ENCODE data around the gene GABRB1.

GABRB1 gene

DNA sequence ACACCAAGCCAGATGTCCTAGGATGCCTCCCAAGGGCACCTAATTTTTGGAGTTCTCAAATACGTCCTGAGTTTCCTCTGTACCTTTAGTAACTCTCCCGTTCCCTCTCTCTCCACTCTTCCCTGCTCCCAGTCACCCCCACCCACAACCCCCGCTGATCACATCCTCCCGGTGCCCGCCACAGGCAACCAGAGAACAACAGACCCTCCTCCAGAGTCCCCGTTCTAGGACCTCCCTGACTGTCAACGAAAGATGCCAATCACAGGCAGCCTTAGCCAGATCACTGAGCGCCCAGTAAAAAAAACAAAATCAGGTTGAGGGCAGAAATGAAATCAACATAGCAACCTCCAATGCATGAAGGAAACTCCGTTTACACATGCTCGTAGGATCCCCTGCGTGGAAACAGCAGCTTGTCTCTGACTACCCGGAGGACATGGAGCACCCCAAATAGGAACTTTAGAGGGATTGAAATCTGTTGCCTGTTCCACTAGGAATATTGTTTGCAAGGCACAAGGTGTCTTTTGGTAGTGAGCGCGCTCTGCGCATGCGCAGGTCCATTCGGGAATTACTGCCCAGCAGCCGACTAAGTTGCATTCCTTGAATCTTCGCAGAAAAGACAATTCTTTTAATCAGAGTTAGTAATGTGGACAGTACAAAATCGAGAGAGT, at the start of gene GABRB1:
GABRB1 (plus strand) TSS at position 557 of the 668 bp plus-strand sequence.
- DNase-seq (ENCODE audit: low spot score): peak; percentile 45

GRCh38 chr4:46984781-46985180, 46.6 kb upstream of the GABRB1 start:
- no peak for DNase-seq (ENCODE audit: low spot score)

GRCh38 chr4:46986922-46987638, 44.3 kb upstream of the GABRB1 start:
- no peak for DNase-seq (ENCODE audit: low spot score)

DNA sequence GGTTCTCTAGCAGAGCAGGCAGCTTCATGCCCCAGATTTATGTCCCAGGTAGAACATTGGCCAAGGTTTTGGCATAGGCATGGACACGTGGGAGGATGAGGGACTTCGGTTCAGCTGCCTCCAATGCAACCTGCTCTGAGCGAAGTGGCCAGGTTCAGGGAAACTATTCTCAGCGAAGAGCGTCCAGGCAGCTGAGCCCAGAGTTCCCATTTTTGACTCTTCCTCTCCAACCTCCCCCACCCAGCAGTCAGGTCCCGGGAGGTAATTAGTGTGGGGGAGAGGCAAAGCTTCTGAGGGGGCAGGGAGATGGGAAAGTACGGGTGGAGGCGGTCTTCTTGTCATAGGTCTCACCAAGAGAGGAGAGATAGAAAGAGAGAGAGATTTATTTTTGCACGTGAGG, 39.0 kb upstream of the GABRB1 start:
- no peak for DNase-seq (ENCODE audit: low spot score)

DNA sequence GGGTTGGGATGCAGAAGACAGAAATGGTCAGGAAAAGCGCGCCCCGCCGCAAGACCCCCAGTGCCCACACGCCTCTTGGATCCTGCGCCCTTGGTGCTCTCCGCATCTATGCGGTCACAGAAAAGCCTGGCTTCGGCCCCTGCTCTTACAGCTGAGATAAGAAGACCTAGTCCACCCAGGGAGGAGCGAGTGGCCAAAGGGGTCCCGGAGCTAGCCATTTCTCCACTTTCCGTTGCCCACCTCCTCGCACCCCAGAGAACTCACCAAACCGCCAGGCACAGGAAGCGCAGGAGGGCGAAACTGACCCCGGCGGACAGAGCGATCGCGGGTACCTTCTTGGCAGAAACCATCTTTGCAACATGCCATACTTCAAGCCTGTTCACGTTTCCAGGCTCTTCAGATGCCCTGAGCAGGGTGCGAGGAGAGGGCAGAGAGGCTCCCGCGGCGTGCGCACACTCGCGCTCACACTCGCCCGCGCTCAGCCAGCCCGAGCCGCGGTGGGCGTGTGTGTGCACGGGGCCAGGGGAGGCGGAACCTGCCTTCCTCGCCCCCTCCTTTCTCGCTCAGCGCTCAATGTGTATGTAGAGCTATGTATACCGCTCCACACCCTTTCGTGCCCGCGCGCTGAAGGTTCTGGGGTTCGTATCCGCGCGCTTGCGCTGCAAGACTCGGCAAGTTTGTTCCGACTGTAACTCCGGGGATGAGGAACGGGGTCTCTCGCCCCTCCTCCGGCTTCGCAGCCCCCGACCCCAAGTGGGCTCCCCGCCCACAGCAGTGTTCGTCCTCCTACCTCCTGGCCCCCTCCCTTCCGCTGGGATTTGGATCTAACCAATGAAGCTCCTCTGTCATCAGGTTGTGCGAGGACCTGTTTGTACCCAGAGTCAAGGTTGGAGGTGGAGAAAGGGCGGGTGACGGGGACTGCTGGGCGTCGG, 38.0 kb upstream of the GABRB1 start, which contains the start of gene GABRA4:
GABRA4 (minus strand) TSS at position 507 of the 932 bp plus-strand sequence; CDS start at position 350, 157 bp downstream.
- DNase-seq (ENCODE audit: low spot score): peak; percentile 18

DNA sequence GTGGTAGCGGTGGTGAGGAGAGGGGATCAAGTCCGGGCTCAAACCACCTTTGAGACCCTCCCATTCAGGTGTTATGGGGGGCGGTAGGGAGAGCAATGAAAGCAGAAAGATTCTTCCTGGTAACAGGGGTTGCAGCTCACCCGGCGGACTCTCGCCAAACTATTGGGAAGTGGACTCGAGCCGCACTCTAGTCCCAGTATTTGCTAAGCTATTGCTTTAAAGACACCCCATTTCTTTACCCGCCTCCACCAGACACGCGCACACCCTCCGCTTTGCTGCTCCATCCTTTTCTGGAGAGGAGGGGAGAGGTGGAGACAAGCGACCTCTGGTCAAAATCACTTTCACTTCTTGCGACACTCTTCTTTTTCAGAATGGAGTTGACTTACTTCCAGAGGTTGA, 37.4 kb upstream of the GABRB1 start:
- peak; percentile 36 for DNase-seq (ENCODE audit: low spot score)

GRCh38 chr4:46999566-46999965, 31.8 kb upstream of the GABRB1 start:
- peak; percentile 32 for DNase-seq (ENCODE audit: low spot score)

DNA sequence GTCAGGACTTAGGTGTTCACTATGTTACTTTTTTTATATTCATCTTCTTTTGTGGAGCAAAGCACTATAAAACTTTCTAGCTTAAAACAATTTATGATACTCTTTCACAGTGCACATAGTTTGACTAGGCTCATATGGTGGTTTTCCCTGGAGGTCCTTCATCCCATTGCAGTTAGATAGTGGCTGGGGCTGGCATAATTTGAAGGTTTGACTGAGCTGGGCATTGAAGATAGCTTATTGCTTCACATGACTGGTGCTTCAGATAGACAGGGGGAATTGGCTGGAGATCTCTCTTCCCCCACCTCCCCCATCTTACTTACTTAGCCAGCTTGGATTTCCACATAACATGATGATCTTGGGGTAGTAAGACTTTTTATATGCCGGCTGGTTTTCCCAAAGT, 31.0 kb upstream of the GABRB1 start:
- no peak for DNase-seq (ENCODE audit: low spot score)

DNA sequence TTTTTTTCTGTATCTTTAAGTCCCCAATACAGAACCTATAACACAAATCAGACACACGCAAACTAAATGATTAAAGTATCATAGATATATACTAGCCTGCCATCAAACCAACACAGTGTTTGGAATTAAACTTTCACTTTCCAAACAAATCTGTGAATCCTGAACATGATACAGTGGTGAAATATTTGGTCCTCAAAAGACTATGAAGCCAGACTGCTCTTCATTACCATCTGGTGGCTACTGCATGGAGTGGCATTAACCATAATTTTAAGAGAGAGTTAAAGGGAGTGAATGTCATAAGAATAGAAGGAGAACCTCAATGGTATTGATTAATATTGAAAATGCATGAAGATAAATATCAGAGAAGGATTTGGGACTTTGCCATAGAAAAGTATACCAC, 28.8 kb upstream of the GABRB1 start:
- DNase-seq (ENCODE audit: low spot score): peak; percentile 56

- DNase-seq (ENCODE audit: low spot score): no peak
Observed at GRCh38 chr4:47010347-47010911, 20.9 kb upstream of the GABRB1 start.

DNA sequence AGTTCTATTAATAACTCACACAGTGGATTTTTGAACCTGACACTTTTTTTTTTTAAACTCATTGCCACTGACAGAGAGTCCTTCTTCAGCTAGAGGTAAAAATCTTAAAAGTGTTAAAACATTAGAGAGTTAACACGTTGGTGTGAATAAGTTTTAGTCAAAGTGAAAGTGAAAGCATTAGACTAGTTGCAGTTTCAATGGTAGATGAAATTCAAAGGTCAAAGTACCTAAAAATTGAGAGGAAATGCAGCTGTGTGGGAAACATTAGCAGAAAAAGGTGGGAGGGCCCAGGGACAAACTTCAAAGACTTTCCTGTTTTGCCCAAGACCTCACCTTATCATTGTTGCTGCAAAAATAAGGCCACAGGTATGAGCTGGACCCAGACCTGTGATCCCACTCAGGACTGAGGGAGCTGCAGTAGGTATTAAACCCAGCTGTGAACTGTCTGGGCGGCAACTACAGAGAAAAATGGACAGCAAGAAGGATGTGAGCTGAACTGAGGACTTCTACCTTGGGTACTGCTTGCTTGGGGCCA, 20.4 kb upstream of the GABRB1 start:
- no peak for DNase-seq (ENCODE audit: low spot score)

DNA sequence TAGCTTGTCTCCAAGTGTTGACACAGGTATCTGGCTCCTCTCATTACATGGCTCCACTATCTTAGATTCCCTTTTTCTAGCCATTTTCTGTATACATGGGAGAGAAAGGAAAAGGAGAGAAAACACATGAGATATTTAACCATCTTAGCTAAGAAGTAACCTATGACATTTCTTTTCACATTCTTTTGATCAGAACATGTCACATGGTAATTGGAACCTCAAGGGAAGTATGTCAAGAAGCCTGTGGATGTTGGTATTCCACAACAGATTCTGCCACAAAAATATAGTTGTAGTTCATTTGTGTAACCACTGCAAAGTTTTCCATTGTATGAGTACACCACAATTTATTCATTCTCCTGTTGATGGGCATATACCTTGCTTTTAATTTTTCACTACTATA, 18.7 kb upstream of the GABRB1 start:
- DNase-seq (ENCODE audit: low spot score): no peak

GRCh38 chr4:47013373-47013772, 18.0 kb upstream of the GABRB1 start:
- no peak for DNase-seq (ENCODE audit: low spot score)

DNA sequence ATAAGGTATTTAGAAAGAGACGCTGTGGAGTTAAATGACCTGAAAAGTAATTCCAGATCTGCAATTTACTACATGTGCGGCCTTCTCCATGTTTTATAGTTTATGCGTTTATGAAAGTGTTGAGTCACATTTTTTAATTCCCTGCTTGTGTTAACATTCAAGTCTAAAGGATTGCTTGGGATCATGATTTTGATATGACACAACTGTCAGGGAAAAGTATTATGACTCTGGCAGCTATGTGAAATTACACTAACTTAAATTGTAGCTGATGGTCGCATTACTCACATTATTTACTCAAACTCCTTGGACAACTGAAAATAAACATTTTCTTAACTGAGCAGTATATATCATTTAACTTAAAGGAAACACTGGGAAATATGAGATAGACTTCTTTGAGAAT, 14.3 kb upstream of the GABRB1 start:
- no peak for DNase-seq (ENCODE audit: low spot score)

GRCh38 chr4:47017494-47017893, 13.9 kb upstream of the GABRB1 start:
- no peak for DNase-seq (ENCODE audit: low spot score)

- no peak for DNase-seq (ENCODE audit: low spot score)
Observed at GRCh38 chr4:47031751-47032404, 511 bp downstream of the GABRB1 start.

DNA sequence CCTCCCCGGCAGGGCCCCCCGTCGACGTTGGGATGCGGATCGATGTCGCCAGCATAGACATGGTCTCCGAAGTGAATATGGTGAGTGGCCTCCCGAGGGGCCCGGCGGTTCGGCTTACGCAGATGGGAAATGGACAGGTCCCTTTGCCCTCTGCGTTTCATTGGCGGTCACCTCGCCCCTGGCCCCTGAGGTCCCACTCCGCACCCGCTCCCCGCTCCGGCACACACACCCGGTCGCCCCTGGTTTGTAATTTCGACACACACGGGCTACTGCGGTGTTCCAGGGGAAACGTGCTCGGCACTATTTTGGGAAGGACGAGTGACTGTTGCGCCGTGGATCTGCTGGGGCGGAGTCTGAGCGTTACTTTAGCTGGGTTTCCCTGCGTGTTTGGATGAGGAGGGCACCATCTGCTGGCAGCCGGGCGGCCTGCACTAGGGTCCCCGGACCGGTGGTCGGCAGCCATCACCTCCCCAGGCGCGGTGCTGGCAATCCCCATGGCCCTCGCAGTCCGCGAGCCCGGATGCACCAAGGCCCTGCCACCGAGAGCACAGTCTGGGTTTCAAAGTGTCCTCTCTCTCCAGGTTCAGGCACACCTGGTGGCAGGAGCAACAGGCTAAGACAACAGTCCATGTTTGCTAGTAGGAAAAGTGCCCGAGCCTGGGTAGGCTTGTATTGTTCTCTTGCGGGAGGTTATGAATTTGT, 1.2 kb downstream of the GABRB1 start:
- DNase-seq (ENCODE audit: low spot score): peak; percentile 70

DNA sequence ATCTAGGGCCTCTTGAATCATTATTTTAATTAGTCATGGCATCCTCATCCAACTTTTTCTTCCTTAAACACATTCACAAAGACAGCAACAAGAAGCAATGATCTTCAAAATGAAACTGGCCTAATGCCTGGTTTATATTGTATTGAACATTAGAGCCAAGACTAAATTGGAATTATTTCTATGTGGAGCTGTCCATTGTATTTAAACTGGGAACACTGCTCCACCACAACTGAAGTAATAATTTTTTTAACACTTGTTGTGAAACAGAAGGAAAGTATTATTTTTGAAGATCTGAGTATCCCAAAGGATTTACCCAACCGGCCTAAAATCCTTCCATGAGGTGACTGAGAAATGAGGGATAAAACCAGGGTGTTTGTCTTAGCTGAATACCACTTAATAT, 6.9 kb downstream of the GABRB1 start:
- DNase-seq (ENCODE audit: low spot score): no peak

- no peak for DNase-seq (ENCODE audit: low spot score)
Observed at GRCh38 chr4:47040828-47041227, 9.5 kb downstream of the GABRB1 start.

DNA sequence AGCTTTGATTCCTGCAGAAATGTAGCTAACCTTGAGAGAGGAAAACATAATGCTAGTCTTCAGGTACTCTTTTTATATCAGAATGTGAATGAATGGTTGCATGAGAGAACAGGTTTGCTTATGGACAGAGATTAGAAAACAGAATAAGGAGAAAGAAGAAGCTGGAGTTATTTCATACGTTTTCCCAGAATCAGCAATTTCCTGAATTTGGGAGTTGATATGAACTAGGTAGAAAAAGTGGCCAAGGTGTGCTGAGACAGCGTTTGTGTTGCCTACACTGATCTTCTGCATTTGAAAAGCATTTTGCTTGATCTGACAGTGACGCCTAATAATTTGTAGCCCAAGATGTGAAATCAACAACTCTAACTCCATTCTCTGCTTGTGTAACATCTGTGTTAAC, 12.5 kb downstream of the GABRB1 start:
- DNase-seq (ENCODE audit: low spot score): no peak

DNA sequence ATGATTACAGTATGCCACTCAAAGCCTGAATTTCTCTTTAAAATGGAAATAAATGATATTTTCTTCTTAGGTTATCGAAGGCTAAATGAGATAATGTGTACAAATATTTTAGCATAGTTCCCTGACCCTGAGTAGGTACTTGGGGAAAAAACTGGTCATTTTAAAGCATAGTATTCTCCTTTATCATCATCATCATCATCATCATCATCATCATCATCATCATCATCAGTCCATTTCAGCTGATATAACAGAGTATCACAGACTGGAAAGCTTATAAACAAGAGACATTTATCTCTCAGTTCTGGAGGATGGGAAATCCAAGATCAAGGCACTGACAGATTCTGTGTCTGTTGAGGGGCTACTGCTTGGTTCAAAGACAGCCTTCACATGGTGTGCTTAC, 13.9 kb downstream of the GABRB1 start:
- no peak for DNase-seq (ENCODE audit: low spot score)
